HG02678 (cell line): ENCODE data around the gene MBNL3.
"Not testable (repeated sequence)": the region's sequence is repeated elsewhere in the genome, so short reads cannot be mapped to it uniquely, and the experiment has no call there.

Experiments
- ATAC-seq: cut with Tn5 transposase; IDR thresholded peaks from one replicate; pipeline ENCODE4 v1.9.1; 2021; ENCODE audit warnings: mild to moderate bottlenecking, moderate library complexity; ENCODE audit not compliant: unreplicated experiment

The MBNL3 gene

GRCh38 chrX:132480581-132481203, 8.1 kb downstream of the MBNL3 start:
- peak; percentile 83 for ATAC-seq

GRCh38 chrX:132474544-132475248, 14.1 kb downstream of the MBNL3 start:
- no peak for ATAC-seq

GRCh38 chrX:132472397-132472796, 16.4 kb downstream of the MBNL3 start:
- ATAC-seq: no peak

- no peak for ATAC-seq
Measured at GRCh38 chrX:132470831-132471230, 18.0 kb downstream of the MBNL3 start.

GRCh38 chrX:132470179-132470578, 18.7 kb downstream of the MBNL3 start:
- ATAC-seq: no peak

- no peak for ATAC-seq
Measured at GRCh38 chrX:132468454-132468853, 20.4 kb downstream of the MBNL3 start.

GRCh38 chrX:132467989-132468388, 20.8 kb downstream of the MBNL3 start:
- ATAC-seq: no peak

GRCh38 chrX:132467026-132467425, 21.8 kb downstream of the MBNL3 start:
- no peak for ATAC-seq

- ATAC-seq: no peak
Measured at GRCh38 chrX:132463411-132463810, 25.4 kb downstream of the MBNL3 start.

- no peak for ATAC-seq
Measured at GRCh38 chrX:132461886-132462285, 27.0 kb downstream of the MBNL3 start.

GRCh38 chrX:132452911-132453550, 35.8 kb downstream of the MBNL3 start:
- ATAC-seq: no peak

GRCh38 chrX:132445909-132446308, 42.9 kb downstream of the MBNL3 start:
- not testable (repeated sequence) for ATAC-seq

GRCh38 chrX:132444936-132445335, 43.9 kb downstream of the MBNL3 start:
- no peak for ATAC-seq

GRCh38 chrX:132443196-132444135, 45.4 kb downstream of the MBNL3 start:
- ATAC-seq: no peak

- no peak for ATAC-seq
Measured at GRCh38 chrX:132442691-132443090, 46.1 kb downstream of the MBNL3 start.

GRCh38 chrX:132435222-132435621, 53.6 kb downstream of the MBNL3 start:
- ATAC-seq: no peak

GRCh38 chrX:132433551-132433950, 55.3 kb downstream of the MBNL3 start:
- no peak for ATAC-seq

- ATAC-seq: no peak
Measured at GRCh38 chrX:132433001-132433400, 55.8 kb downstream of the MBNL3 start.

- no peak for ATAC-seq
Measured at GRCh38 chrX:132428896-132429295, 59.9 kb downstream of the MBNL3 start.

GRCh38 chrX:132426695-132427281, 62.0 kb downstream of the MBNL3 start:
- ATAC-seq: no peak
